ENCODE results near the gene FZD1.
"Not testable (repeated sequence)": the region's sequence is repeated elsewhere in the genome, so short reads cannot be mapped to it uniquely, and the experiment has no call there.

Gene FZD1

GRCh38 chr7:91297939-91298338, 33.7 kb downstream of the FZD1 start:
- Histone ChIP-seq H3K4me1 (ENCODE audit: control insufficient read depth, insufficient read depth, low read length) (no peaks in the 10 kb centered on the region), H3K36me3 (ENCODE audit: control insufficient read depth, insufficient read depth, low read length) (no peaks in the 10 kb centered on the region), H3K9me3 (ENCODE audit: control insufficient read depth, insufficient read depth, low read depth, low read length) (peaks cover 7% of the 10 kb centered on the region; the same call in 1 of the 2 replicates), H3K27me3 (ENCODE audit: control insufficient read depth, insufficient read depth, low read length) (no peaks in the 10 kb centered on the region), H3K4me3 (ENCODE audit: low read depth, low read length) (no peak overlapping the region), H3K27ac (ENCODE audit: low read depth, low read length) (no peak overlapping the region), H3K9ac (ENCODE audit: low read length) (no peak overlapping the region)

- no peak overlapping the region for H3K27ac ChIP-seq (ENCODE audit: low read depth, low read length)
- peaks cover 7% of the 10 kb centered on the region; the same call in 1 of the 2 replicates for H3K9me3 ChIP-seq (ENCODE audit: control insufficient read depth, insufficient read depth, low read depth, low read length)
- no peaks in the 10 kb centered on the region for H3K27me3 ChIP-seq (ENCODE audit: control insufficient read depth, insufficient read depth, low read length)
- H3K4me3 ChIP-seq (ENCODE audit: low read depth, low read length), result no peak overlapping the region
- no peaks in the 10 kb centered on the region for H3K4me1 ChIP-seq (ENCODE audit: control insufficient read depth, insufficient read depth, low read length)
- H3K36me3 ChIP-seq (ENCODE audit: control insufficient read depth, insufficient read depth, low read length), result no peaks in the 10 kb centered on the region
- H3K9ac ChIP-seq (ENCODE audit: low read length), result no peak overlapping the region
Observed at GRCh38 chr7:91299952-91300775, 35.9 kb downstream of the FZD1 start.

DNA sequence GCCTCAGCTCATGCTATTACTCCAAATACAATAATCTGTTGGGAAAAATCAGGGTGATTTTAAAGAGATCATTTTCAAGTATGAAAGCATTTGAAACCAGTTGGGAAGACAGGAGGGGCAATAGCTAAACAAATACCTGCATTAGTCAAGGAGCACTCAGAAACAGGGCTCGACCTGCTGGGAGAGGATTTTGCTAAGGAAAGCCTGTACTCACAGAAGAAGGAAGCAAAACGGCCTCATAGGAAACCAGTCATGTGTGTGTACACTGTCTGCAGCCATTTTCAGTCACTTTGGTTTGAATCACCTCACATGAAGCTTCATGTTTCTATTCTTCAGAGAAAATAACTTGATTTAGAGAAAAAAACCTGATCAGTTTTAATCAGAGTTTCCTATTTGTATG, 38.6 kb downstream of the FZD1 start:
- H3K9ac ChIP-seq (ENCODE audit: low read length), result no peak overlapping the region
- H3K4me1 ChIP-seq (ENCODE audit: control insufficient read depth, insufficient read depth, low read length), result no peaks in the 10 kb centered on the region
- H3K36me3 ChIP-seq (ENCODE audit: control insufficient read depth, insufficient read depth, low read length), result no peaks in the 10 kb centered on the region
- H3K9me3 ChIP-seq (ENCODE audit: control insufficient read depth, insufficient read depth, low read depth, low read length), result no peaks in the 10 kb centered on the region
- no peaks in the 10 kb centered on the region for H3K27me3 ChIP-seq (ENCODE audit: control insufficient read depth, insufficient read depth, low read length)
- no peak overlapping the region for H3K4me3 ChIP-seq (ENCODE audit: low read depth, low read length)
- no peak overlapping the region for H3K27ac ChIP-seq (ENCODE audit: low read depth, low read length)

DNA sequence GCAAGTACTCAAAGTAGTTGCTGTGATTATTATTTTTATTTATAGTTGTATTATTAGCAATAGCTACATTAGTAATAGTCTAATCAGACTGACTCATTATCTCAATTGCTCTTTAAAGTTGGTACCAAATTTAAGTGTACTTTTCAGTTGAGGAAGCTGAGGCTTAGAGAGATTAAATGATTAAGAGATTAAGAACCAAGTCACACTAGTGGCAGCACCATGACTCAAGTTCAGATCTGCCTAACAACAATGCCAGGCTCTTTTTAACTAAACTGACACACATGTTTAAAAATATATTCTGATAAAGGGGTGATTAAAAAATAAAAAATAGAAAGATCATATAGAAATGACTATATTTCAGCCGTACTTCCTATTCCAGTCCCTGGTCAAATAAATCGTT, 42.0 kb downstream of the FZD1 start:
- Histone ChIP-seq H3K27me3 (ENCODE audit: control insufficient read depth, insufficient read depth, low read length) (no peaks in the 10 kb centered on the region), H3K4me1 (ENCODE audit: control insufficient read depth, insufficient read depth, low read length) (no peaks in the 10 kb centered on the region), H3K36me3 (ENCODE audit: control insufficient read depth, insufficient read depth, low read length) (no peaks in the 10 kb centered on the region), H3K27ac (ENCODE audit: low read depth, low read length) (no peak overlapping the region), H3K4me3 (ENCODE audit: low read depth, low read length) (no peak overlapping the region), H3K9me3 (ENCODE audit: control insufficient read depth, insufficient read depth, low read depth, low read length) (no peaks in the 10 kb centered on the region), H3K9ac (ENCODE audit: low read length) (no peak overlapping the region)

DNA sequence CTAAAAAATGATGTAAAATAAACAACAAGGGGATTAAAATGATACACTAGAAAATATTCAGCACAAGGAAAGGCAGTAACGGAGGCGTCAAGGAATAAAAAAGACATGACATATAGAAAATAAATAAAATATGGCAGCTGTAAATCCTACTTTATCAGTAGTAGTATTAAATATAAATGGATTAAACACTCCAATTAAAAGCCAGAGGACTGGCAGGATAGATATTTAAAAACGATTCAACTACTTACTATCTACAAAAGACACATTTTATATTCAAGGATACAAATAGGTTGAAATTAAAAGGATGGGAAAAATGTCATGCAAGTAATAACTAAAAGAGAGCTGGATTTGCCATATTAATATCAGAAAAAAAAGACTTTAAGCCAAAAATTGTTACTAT, 43.2 kb downstream of the FZD1 start:
- Histone ChIP-seq H3K4me3 (ENCODE audit: low read depth, low read length) (no peak overlapping the region), H3K9ac (ENCODE audit: low read length) (no peak overlapping the region), H3K9me3 (ENCODE audit: control insufficient read depth, insufficient read depth, low read depth, low read length) (no peaks in the 10 kb centered on the region), H3K27me3 (ENCODE audit: control insufficient read depth, insufficient read depth, low read length) (no peaks in the 10 kb centered on the region), H3K27ac (ENCODE audit: low read depth, low read length) (no peak overlapping the region), H3K36me3 (ENCODE audit: control insufficient read depth, insufficient read depth, low read length) (no peaks in the 10 kb centered on the region), H3K4me1 (ENCODE audit: control insufficient read depth, insufficient read depth, low read length) (no peaks in the 10 kb centered on the region)

GRCh38 chr7:91308191-91308590, 44.0 kb downstream of the FZD1 start:
- not testable (repeated sequence) for H3K9ac ChIP-seq (ENCODE audit: low read length); H3K27me3 ChIP-seq (ENCODE audit: control insufficient read depth, insufficient read depth, low read length); H3K27ac ChIP-seq (ENCODE audit: low read depth, low read length); H3K4me1 ChIP-seq (ENCODE audit: control insufficient read depth, insufficient read depth, low read length); H3K36me3 ChIP-seq (ENCODE audit: control insufficient read depth, insufficient read depth, low read length); H3K4me3 ChIP-seq (ENCODE audit: low read depth, low read length); H3K9me3 ChIP-seq (ENCODE audit: control insufficient read depth, insufficient read depth, low read depth, low read length)

DNA sequence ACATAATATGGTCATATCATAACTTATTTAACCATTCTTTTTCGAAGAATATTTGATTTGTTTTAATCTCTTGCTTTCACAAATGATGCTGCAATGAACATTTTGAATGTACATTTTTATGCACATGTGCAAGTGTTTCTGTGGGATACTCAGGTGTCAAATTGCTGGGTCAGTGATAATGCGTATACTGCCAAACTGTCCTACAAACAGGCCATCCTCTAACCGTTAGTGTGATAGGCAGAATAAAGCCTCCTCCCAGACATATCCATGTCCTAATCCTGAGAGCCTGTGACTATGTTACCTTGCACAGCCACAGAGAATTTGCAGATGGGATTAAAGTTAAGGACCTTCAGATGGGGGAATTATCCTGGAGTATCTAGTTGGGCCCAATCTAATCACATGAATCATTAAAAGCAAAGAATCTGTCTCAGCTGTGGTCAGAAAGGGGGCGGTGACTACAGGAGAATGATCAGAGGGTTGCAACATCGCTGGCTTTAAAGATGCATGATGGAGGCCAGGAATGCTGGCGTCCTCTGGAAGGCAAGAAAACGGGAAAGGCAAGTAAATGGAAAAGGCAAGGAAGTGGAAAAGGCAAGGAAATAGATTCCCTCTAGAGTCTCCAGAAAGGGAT, 46.7 kb downstream of the FZD1 start:
- Histone ChIP-seq H3K27me3 (ENCODE audit: control insufficient read depth, insufficient read depth, low read length) (no peaks in the 10 kb centered on the region), H3K36me3 (ENCODE audit: control insufficient read depth, insufficient read depth, low read length) (no peaks in the 10 kb centered on the region), H3K27ac (ENCODE audit: low read depth, low read length) (no peak overlapping the region), H3K4me1 (ENCODE audit: control insufficient read depth, insufficient read depth, low read length) (no peaks in the 10 kb centered on the region), H3K4me3 (ENCODE audit: low read depth, low read length) (no peak overlapping the region), H3K9me3 (ENCODE audit: control insufficient read depth, insufficient read depth, low read depth, low read length) (no peaks in the 10 kb centered on the region), H3K9ac (ENCODE audit: low read length) (no peak overlapping the region)

GRCh38 chr7:91311839-91312238, 47.6 kb downstream of the FZD1 start:
- Histone ChIP-seq H3K4me3 (ENCODE audit: low read depth, low read length) (no peak overlapping the region), H3K27me3 (ENCODE audit: control insufficient read depth, insufficient read depth, low read length) (no peaks in the 10 kb centered on the region), H3K9me3 (ENCODE audit: control insufficient read depth, insufficient read depth, low read depth, low read length) (no peaks in the 10 kb centered on the region), H3K4me1 (ENCODE audit: control insufficient read depth, insufficient read depth, low read length) (no peaks in the 10 kb centered on the region), H3K27ac (ENCODE audit: low read depth, low read length) (no peak overlapping the region), H3K36me3 (ENCODE audit: control insufficient read depth, insufficient read depth, low read length) (no peaks in the 10 kb centered on the region), H3K9ac (ENCODE audit: low read length) (no peak overlapping the region)

- no peaks in the 10 kb centered on the region for H3K4me1 ChIP-seq (ENCODE audit: control insufficient read depth, insufficient read depth, low read length)
- H3K27me3 ChIP-seq (ENCODE audit: control insufficient read depth, insufficient read depth, low read length), result no peaks in the 10 kb centered on the region
- H3K9ac ChIP-seq (ENCODE audit: low read length), result no peak overlapping the region
- H3K4me3 ChIP-seq (ENCODE audit: low read depth, low read length), result no peak overlapping the region
- H3K27ac ChIP-seq (ENCODE audit: low read depth, low read length), result no peak overlapping the region
- no peaks in the 10 kb centered on the region for H3K36me3 ChIP-seq (ENCODE audit: control insufficient read depth, insufficient read depth, low read length)
- H3K9me3 ChIP-seq (ENCODE audit: control insufficient read depth, insufficient read depth, low read depth, low read length), result no peaks in the 10 kb centered on the region
Observed at GRCh38 chr7:91313113-91313512, 48.9 kb downstream of the FZD1 start.

DNA sequence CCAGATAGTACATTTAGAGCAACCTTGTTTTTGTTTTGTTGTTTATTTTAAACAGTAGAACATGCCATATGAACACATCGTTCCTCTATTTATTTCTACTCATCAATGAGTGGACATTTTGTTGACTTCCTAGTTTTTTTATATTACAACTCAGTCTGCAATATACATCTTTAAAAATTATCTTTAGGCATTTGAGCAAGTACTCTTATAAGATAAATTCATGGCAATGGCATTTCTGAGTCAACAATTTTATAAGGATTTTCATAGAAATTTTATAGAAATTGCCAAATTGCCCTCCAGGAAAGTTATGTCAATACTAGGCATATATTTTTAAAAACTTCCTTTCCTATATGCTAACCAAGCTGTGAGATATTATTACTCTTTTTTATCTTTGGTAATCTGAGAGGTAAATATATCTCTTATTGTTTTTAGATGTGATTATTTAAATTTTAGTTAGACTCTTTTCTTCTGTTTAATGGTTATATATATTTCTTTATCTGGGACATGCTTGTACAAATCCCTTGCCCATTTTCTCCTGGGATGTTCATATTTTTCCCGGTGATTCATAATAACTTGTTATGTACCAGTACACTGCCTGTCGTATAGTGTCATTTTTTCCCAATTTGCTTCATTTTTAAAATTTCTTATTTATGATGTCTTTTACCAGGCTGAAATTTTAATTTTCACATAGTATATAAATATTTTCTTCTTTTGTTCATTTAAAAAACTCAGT, 50.5 kb downstream of the FZD1 start:
- Histone ChIP-seq H3K27me3 (ENCODE audit: control insufficient read depth, insufficient read depth, low read length) (no peaks in the 10 kb centered on the region), H3K36me3 (ENCODE audit: control insufficient read depth, insufficient read depth, low read length) (no peaks in the 10 kb centered on the region), H3K27ac (ENCODE audit: low read depth, low read length) (no peak overlapping the region), H3K4me1 (ENCODE audit: control insufficient read depth, insufficient read depth, low read length) (no peaks in the 10 kb centered on the region), H3K4me3 (ENCODE audit: low read depth, low read length) (no peak overlapping the region), H3K9me3 (ENCODE audit: control insufficient read depth, insufficient read depth, low read depth, low read length) (no peaks in the 10 kb centered on the region), H3K9ac (ENCODE audit: low read length) (no peak overlapping the region)

GRCh38 chr7:91316426-91316825, 52.2 kb downstream of the FZD1 start:
- Histone ChIP-seq H3K27ac (ENCODE audit: low read depth, low read length) (no peak overlapping the region), H3K9me3 (ENCODE audit: control insufficient read depth, insufficient read depth, low read depth, low read length) (no peaks in the 10 kb centered on the region), H3K27me3 (ENCODE audit: control insufficient read depth, insufficient read depth, low read length) (no peaks in the 10 kb centered on the region), H3K4me3 (ENCODE audit: low read depth, low read length) (no peak overlapping the region), H3K4me1 (ENCODE audit: control insufficient read depth, insufficient read depth, low read length) (no peaks in the 10 kb centered on the region; the same call in 1 of the 2 replicates), H3K36me3 (ENCODE audit: control insufficient read depth, insufficient read depth, low read length) (no peaks in the 10 kb centered on the region), H3K9ac (ENCODE audit: low read length) (no peak overlapping the region)

All from HUES6 (cell line).